IMR-90 (cell line): ENCODE measurements around the gene IL17D. TPM values are rescaled to one million over a fixed set of nuclear protein-coding genes. Genes with fewer than 3 reads are reported as not detected.

ENCODE experiments used
- ATAC-seq: fragments of 200-7000 bp; cut with Tn5 transposase; 2 replicates; pipeline ENCODE4 v1.9.1; 2020; ENCODE audit warnings: low read depth, mild to moderate bottlenecking, moderate library complexity
- BruUV-seq: library from RNA; stranded (reverse); fragments of 400-500 nt; replicated peaks from 2 replicates; lab custom pipeline; 2021; lab: Mats Ljungman, UMichigan
- CTCF ChIA-PET: fragments of 300-600 bp; formaldehyde crosslinking; extraction: SDS; loops from one replicate; lab custom pipeline; 2021; ENCODE audit warnings: antibody characterized with exemption; lab: Yijun Ruan, JAX
- POLR2A ChIA-PET: fragments of 300-600 bp; sonication (Branson Sonifier 250); formaldehyde crosslinking; loops from one replicate; lab custom pipeline; 2022; ENCODE audit warnings: antibody characterized with exemption; ENCODE audit not compliant: unreplicated experiment; lab: Charles Lee
- DNase-seq: peaks from one replicate; pipeline ENCODE4 v3.0.0; 2013
- H2AFZ ChIP-seq: replicated peaks from 2 replicates; pipeline ENCODE3; 2013; ENCODE audit warnings: low read length, mild to moderate bottlenecking; ENCODE audit not compliant: poor library complexity
- H2AK5ac ChIP-seq: 2 replicates; pipeline ENCODE4 v1.6.1; 2013; ENCODE audit warnings: low read depth, low read length, inconsistent platforms
- H2AK9ac ChIP-seq: replicated peaks from 2 replicates; pipeline ENCODE3; 2013; ENCODE audit warnings: mild to moderate bottlenecking, low read depth, low read length, moderate library complexity; ENCODE audit not compliant: poor library complexity
- H2BK120ac ChIP-seq: 2 replicates; pipeline ENCODE4 v1.6.1; 2013; ENCODE audit warnings: low read depth, low read length, inconsistent platforms
- H2BK15ac ChIP-seq: 3 replicates; pipeline ENCODE4 v1.6.1; 2013; ENCODE audit warnings: low read depth, low read length, inconsistent platforms
- H2BK20ac ChIP-seq: 2 replicates; pipeline ENCODE4 v1.6.1; 2013; ENCODE audit warnings: low read depth, mild to moderate bottlenecking, inconsistent platforms, low read length, moderate library complexity
- H2BK5ac ChIP-seq: 2 replicates; pipeline ENCODE4 v1.6.1; 2013; ENCODE audit warnings: mild to moderate bottlenecking, low read depth, low read length, inconsistent platforms; ENCODE audit not compliant: poor library complexity, severe bottlenecking
- H3K14ac ChIP-seq: replicated peaks from 2 replicates; pipeline ENCODE4 v1.6.1; 2013; ENCODE audit warnings: low read depth, low read length, inconsistent platforms
- H3K18ac ChIP-seq: 2 replicates; pipeline ENCODE4 v1.6.1; 2013; ENCODE audit warnings: low read depth, low read length, control low read depth
- H3K23ac ChIP-seq: 2 replicates; pipeline ENCODE4 v1.6.1; 2013; ENCODE audit warnings: low read depth, low read length, inconsistent platforms
- H3K27ac ChIP-seq: 2 replicates; pipeline ENCODE4 v1.5.1; 2013; ENCODE audit warnings: mild to moderate bottlenecking, control low read depth, low read length; ENCODE audit not compliant: insufficient read depth
- H3K27me3 ChIP-seq: 2 replicates; pipeline ENCODE4 v1.6.1; 2013; ENCODE audit warnings: low read length; ENCODE audit not compliant: control insufficient read depth, insufficient read depth
- H3K36me3 ChIP-seq: 2 replicates; pipeline ENCODE4 v1.6.1; 2013; ENCODE audit warnings: low read length, mixed read lengths; ENCODE audit not compliant: control insufficient read depth, insufficient read depth
- H3K4ac ChIP-seq: 2 replicates; pipeline ENCODE4 v1.6.1; 2013; ENCODE audit warnings: low read depth, low read length, inconsistent platforms
- H3K4me1 ChIP-seq: 2 replicates; pipeline ENCODE4 v1.6.1; 2013; ENCODE audit warnings: low read length, mixed read lengths; ENCODE audit not compliant: control insufficient read depth, insufficient read depth
- H3K4me2 ChIP-seq: 2 replicates; pipeline ENCODE4 v1.6.1; 2013; ENCODE audit warnings: low read depth, mild to moderate bottlenecking, control low read depth, low read length, moderate library complexity
- H3K4me3 ChIP-seq: 2 replicates; pipeline ENCODE4 v1.5.1; 2013; ENCODE audit warnings: low read depth, mild to moderate bottlenecking, control low read depth, low read length, moderate library complexity; ENCODE audit not compliant: insufficient read depth
- H3K56ac ChIP-seq: 2 replicates; pipeline ENCODE4 v1.6.1; 2013; ENCODE audit warnings: low read length, inconsistent platforms; ENCODE audit not compliant: insufficient read depth; ENCODE audit errors: extremely low read depth
- H3K79me1 ChIP-seq, 2 experiments: 2 replicates each; pipeline ENCODE4 v1.6.1; 2013; ENCODE audit warnings: low read length in 2 of 2, inconsistent platforms in 1 of 2, low read depth in 1 of 2
- H3K9ac ChIP-seq: 2 replicates; pipeline ENCODE4 v1.6.1; 2013; ENCODE audit warnings: low read depth, low read length, control low read depth
- H3K9me1 ChIP-seq: 2 replicates; pipeline ENCODE4 v1.6.1; 2013; ENCODE audit warnings: low read length, inconsistent platforms; ENCODE audit not compliant: insufficient read depth
- H3K9me3 ChIP-seq: 2 replicates; pipeline ENCODE4 v1.6.1; 2013; ENCODE audit warnings: low read length; ENCODE audit not compliant: control insufficient read depth, insufficient read depth
- H4K20me1 ChIP-seq: 2 replicates; pipeline ENCODE4 v1.6.1; 2013; ENCODE audit warnings: low read length, inconsistent platforms; ENCODE audit not compliant: insufficient read depth
- H4K5ac ChIP-seq: 2 replicates; pipeline ENCODE4 v1.6.1; 2013; ENCODE audit warnings: mild to moderate bottlenecking, low read depth, low read length, control low read depth
- H4K8ac ChIP-seq, 2 experiments: 2 replicates each; pipeline ENCODE4 v1.6.1; 2013; ENCODE audit warnings: low read depth in 2 of 2, low read length in 2 of 2, control low read depth in 1 of 2, inconsistent platforms in 1 of 2
- H4K91ac ChIP-seq: 2 replicates; pipeline ENCODE4 v1.6.1; 2013; ENCODE audit warnings: low read depth, low read length, inconsistent platforms; ENCODE audit not compliant: insufficient read depth
- ELK1 ChIP-seq: fragments of 150-350 bp; IDR thresholded peaks from 2 replicates; pipeline ENCODE4 v1.6.1; 2016; ENCODE audit warnings: low read depth, mild to moderate bottlenecking, low read length, moderate library complexity, borderline replicate concordance
- MAFK ChIP-seq: IDR thresholded peaks from 2 replicates; pipeline ENCODE4 v1.6.1; 2012; ENCODE audit warnings: low read depth, low read length, improper control_type of control experiment
- MAZ ChIP-seq: IDR thresholded peaks from 2 replicates; pipeline ENCODE4 v1.6.1; 2012; ENCODE audit warnings: low read depth, mild to moderate bottlenecking, low read length, improper control_type of control experiment, moderate library complexity, borderline replicate concordance
- NFE2L2 ChIP-seq: fragments of 150-350 bp; IDR thresholded peaks from 2 replicates; pipeline ENCODE4 v1.6.1; 2016; ENCODE audit warnings: low read depth, mild to moderate bottlenecking, low read length
- RCOR1 ChIP-seq: IDR thresholded peaks from 2 replicates; pipeline ENCODE4 v1.6.1; 2012; ENCODE audit warnings: mild to moderate bottlenecking, low read length, improper control_type of control experiment; ENCODE audit not compliant: insufficient replicate concordance
- RFX5 ChIP-seq: IDR thresholded peaks from 2 replicates; pipeline ENCODE4 v1.8.0; 2012; ENCODE audit warnings: low read depth, mild to moderate bottlenecking, low read length, moderate library complexity
- WGBS, 2 experiments: methylation state at CpG; one replicate each; pipeline versions ENCODE4 v1.1.5 to v1.1.7; 2013; ENCODE audit warnings: missing lambda C conversion rate in 2 of 2; ENCODE audit not compliant: insufficient read length in 1 of 2; ENCODE audit errors: extremely low coverage in 2 of 2; 5-methylcytosine and 5-hydroxymethylcytosine counted together
- dilution Hi-C: fragments of 300-500 bp; cut with HindIII; formaldehyde crosslinking; loops from one replicate; pipeline ENCODE4 v1.14.3; 2018; ENCODE audit warnings: low sequenced_read_pairs; ENCODE audit not compliant: unreplicated experiment
- in situ Hi-C: fragments of 300-500 bp; cut with MboI; formaldehyde crosslinking; loops from 3 replicates; pipeline ENCODE4 v1.14.3; 2019; ENCODE audit warnings: low sequenced_read_pairs, inconsistent platforms, mixed read lengths
- intact Hi-C: fragments of 100-400 bp; cut with micrococcal nuclease; formaldehyde crosslinking; loops from 2 replicates; pipeline ENCODE4 v1.10.0; 2022
- polyA plus RNA-seq, 3 experiments: library from polyadenylated mRNA; depleted of rRNA; stranded (reverse); fragments of >200 nt; gene quantifications; 2 replicates each; pipeline ENCODE4 v1.2.3, GENCODE V29; 2012; ENCODE audit warnings: low replicate concordance in 1 of 3
- total RNA-seq: library from RNA; depleted of rRNA; stranded (reverse); fragments of >200 nt; gene quantifications from 2 replicates; pipeline ENCODE4 v1.2.3, GENCODE V29; 2012

IL17D gene
- total and polyA plus RNA-seq, 2 of the 4 experiments (the other 2 are of a cell fraction), result 0.72 to 1.4 TPM

DNA sequence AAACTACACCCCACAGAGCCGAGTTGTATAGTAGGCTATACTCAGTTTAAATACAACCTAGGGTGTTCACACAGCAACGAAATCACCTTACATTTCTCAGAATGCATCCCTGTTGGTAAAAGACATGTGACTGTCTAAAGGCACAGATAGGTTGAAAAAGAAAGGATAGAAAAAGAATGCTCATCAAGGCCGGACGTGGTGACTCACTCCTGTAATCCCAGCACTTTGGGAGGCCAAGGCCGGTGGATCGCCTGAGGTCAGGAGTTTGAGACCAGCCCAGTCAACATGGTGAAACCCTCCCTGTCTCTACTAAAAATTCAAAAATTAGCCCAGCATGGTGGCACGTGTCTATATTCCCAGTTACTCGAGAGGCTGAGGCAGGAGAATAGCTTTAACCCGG lies 3.8 kb upstream of the IL17D start:
- Histone ChIP-seq H3K4me3 (no peak overlapping the region), H2AK9ac (no peak overlapping the region), H4K5ac (no peak overlapping the region), H4K20me1 (no peaks in the 10 kb centered on the region), H3K56ac (no peak overlapping the region), H3K4me2 (no peak overlapping the region), H3K79me1 (0 out of 4 replicates have a peak, but pooled peaks cover 0 to 5% of the 10 kb centered on the region in 2 experiments), H2AK5ac (no peak overlapping the region), H3K4ac (no peak overlapping the region), H3K18ac (no peak overlapping the region), H4K91ac (no peak overlapping the region), H3K9me1 (peaks cover 7% of the 10 kb centered on the region; the same call in 1 of the 2 replicates), H3K14ac (no peak overlapping the region), H3K4me1 (peaks cover 4% of the 10 kb centered on the region; the same call in 1 of the 2 replicates), H3K23ac (no peak overlapping the region), H2BK15ac (no peak overlapping the region), H2BK120ac (no peak overlapping the region), H3K36me3 (no peaks in the 10 kb centered on the region), H3K9me3 (no peaks in the 10 kb centered on the region), H2AFZ (no peak overlapping the region), H2BK20ac (no peak overlapping the region), H4K8ac (no peak overlapping the region), H3K27ac (no peak overlapping the region), H2BK5ac (no peak overlapping the region), H3K9ac (no peak overlapping the region), H3K27me3 (0 out of 2 replicates have a peak, but pooled peaks cover 2% of the 10 kb centered on the region)
- TF ChIP-seq RCOR1 (no peak), MAZ (no peak), ELK1 (no peak), NFE2L2 (no peak), RFX5 (no peak), MAFK (no peak)
- in situ Hi-C loops (loop anchor here (10.0 to 25.0 kb wide), 2 partner anchors 195 to 512 kb away; partner anchors contain the start of gene GJB2), dilution Hi-C loops (no loop called here), intact Hi-C loops (loop anchor here (5.0 kb wide), 2 partner anchors 87 to 517 kb away; no protein-coding TSS in a partner anchor)
- 83% methylated on average over 6 of the region's 9 CpGs; no CpG with 5 or more reads in 1 of the 2 experiments for WGBS, 2 experiments
- ChIA-PET POLR2A (no interaction called here), CTCF (no interaction called here)
- no peak for ATAC-seq
- BruUV-seq, result no TSS peak
- DNase-seq, result no peak
